Keratinocyte (primary cell): ENCODE results near the gene NCOA7.

ENCODE experiments used
- CTCF ChIP-seq, 3 experiments: IDR thresholded peaks in 1 of 3; conservative IDR thresholded peaks in 1 of 3; optimal IDR thresholded peaks in 1 of 3; 2 replicates in 2 of 3; 3 replicates in 1 of 3; pipeline versions ENCODE3 to v1.5.1; 2011; ENCODE audit warnings: low read length in 3 of 3, mild to moderate bottlenecking in 3 of 3, moderate library complexity in 2 of 3, control low read depth in 1 of 3, inconsistent platforms in 1 of 3; ENCODE audit not compliant: insufficient read depth in 2 of 3; ENCODE audit errors: extremely low read depth in 1 of 3
- EZH2 ChIP-seq: IDR thresholded peaks from one replicate; pipeline ENCODE4 v1.6.1; 2012; ENCODE audit warnings: inconsistent platforms, mild to moderate bottlenecking, low read length, moderate library complexity

GRCh38 chr6:125939026-125939425, 148.3 kb downstream of the NCOA7 start:
- TF ChIP-seq CTCF (optimal IDR thresholded peaks at IDR 0.05 in 1 of 3, IDR thresholded peaks at IDR 0.05 in 1 of 3, conservative IDR thresholded peaks at IDR 0.05 in 1 of 3; ENCODE audit: extremely low read depth in 1 of 3, insufficient read depth in 2 of 3, low read length in 3 of 3) (no peak), EZH2 (no peak)
